ENCODE results near the gene F11R.

DNA sequence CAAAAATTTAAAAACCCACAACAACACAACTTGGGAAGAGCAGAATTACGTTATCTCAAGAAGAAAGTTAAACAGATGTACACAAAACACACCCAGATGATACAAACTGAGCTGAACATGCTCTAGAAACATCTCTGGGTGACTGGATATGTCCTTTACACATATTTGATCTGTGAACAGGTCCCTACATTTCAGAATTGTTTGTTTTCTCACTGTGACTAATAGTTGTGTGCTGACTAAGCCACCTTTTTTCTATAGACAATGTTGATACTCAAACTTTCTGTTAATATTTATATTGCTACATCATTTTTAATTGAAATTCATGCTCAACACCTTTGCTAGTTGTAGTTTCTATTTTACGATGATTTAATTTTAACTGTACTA is 1.0 kb upstream of the F11R start:
- TF ChIP-seq ZNF274 (IDR thresholded peaks at IDR 0.05; ENCODE audit: low read depth, low read length) (no peak), YY1 (IDR thresholded peaks at IDR 0.05; ENCODE audit: insufficient read depth, insufficient read length) (no peak), SUZ12 (IDR thresholded peaks at IDR 0.05; ENCODE audit: extremely low read depth, insufficient read depth, insufficient read length) (no peak)

All from NT2/D1 (cell line).